Measurements from ENCODE around the gene KCNAB2. TPM values are rescaled to one million over a fixed set of nuclear protein-coding genes. Genes with fewer than 3 reads are reported as not detected.

Gene KCNAB2
- total RNA-seq, 4 donors from 2014 or later = 4.2 to 12.0 (median 10.0) TPM

- peak in 1 of 2 donors; percentile 54 for DNase-seq (ENCODE audit: low spot score in 2 of 2)
- WGBS, 2 donors = 73 to 74% methylated on average over 24 of the region's 24 CpGs
- intact Hi-C loops (cut with DNase I; ENCODE audit: low total_unique reads) = no loop called here
- TF ChIP-seq POLR2A (IDR thresholded peaks at IDR 0.05) (no peak), CTCF (IDR thresholded peaks at IDR 0.05) (no peak)
- no peak overlapping the region for H3K4me3 ChIP-seq (ENCODE audit: low read depth, poor library complexity, severe bottlenecking)
Measured at GRCh38 chr1:6003568-6004411, 41.9 kb upstream of the KCNAB2 start.

- TF ChIP-seq POLR2A (IDR thresholded peaks at IDR 0.05) (no peak), CTCF (IDR thresholded peaks at IDR 0.05) (no peak)
- intact Hi-C loops (cut with DNase I; ENCODE audit: low total_unique reads) = no loop called here
- DNase-seq (ENCODE audit: low spot score in 2 of 2) = peak in 1 of 2 donors; percentile 43
- no peak overlapping the region for H3K4me3 ChIP-seq (ENCODE audit: low read depth, poor library complexity, severe bottlenecking)
- WGBS, 2 donors = 90% methylated on average over 9 to 11 of the region's 11 CpGs
Measured at GRCh38 chr1:6004412-6005123, 41.1 kb upstream of the KCNAB2 start.

- intact Hi-C loops (cut with DNase I; ENCODE audit: low total_unique reads) = no loop called here
- peak in 1 of 2 donors; percentile 74 for DNase-seq (ENCODE audit: low spot score in 2 of 2)
- WGBS, 2 donors = 79 to 80% methylated on average over 9 of the region's 10 CpGs
- TF ChIP-seq POLR2A (IDR thresholded peaks at IDR 0.05) = no peak
- no peak overlapping the region for H3K4me3 ChIP-seq (ENCODE audit: low read depth, poor library complexity, severe bottlenecking)
Measured at GRCh38 chr1:6005276-6005917, 40.3 kb upstream of the KCNAB2 start.

- no peak for TF ChIP-seq CTCF (IDR thresholded peaks at IDR 0.05)
- no peak for TF ChIP-seq POLR2A (IDR thresholded peaks at IDR 0.05)
- H3K4me3 ChIP-seq (ENCODE audit: low read depth, poor library complexity, severe bottlenecking) = no peak overlapping the region
- intact Hi-C loops (cut with DNase I; ENCODE audit: low total_unique reads) = no loop called here
- DNase-seq (ENCODE audit: low spot score in 2 of 2) = no peak
- 84 to 85% methylated on average over 6 to 12 of the region's 12 CpGs for WGBS, 2 donors
Measured at GRCh38 chr1:6006882-6007281, 38.8 kb upstream of the KCNAB2 start.

- TF ChIP-seq CTCF (IDR thresholded peaks at IDR 0.05) (no peak), POLR2A (IDR thresholded peaks at IDR 0.05) (no peak)
- intact Hi-C loops (cut with DNase I; ENCODE audit: low total_unique reads) = no loop called here
- WGBS, 2 donors = 72 to 75% methylated on average over 25 of the region's 25 CpGs
- DNase-seq (ENCODE audit: low spot score in 2 of 2) = no peak
- H3K4me3 ChIP-seq (ENCODE audit: low read depth, poor library complexity, severe bottlenecking) = no peak overlapping the region
Measured at GRCh38 chr1:6007318-6008083, 38.2 kb upstream of the KCNAB2 start.

All from lower leg skin (tissue), 4 donors.